GM19455 (cell line): ENCODE results near the gene RAD51B.
A peak's percentile ranks its signal among the peaks of the same experiment; 100 is the strongest.

Experiments used
- ATAC-seq: cut with Tn5 transposase; IDR thresholded peaks from one replicate; pipeline ENCODE4 v1.9.1; 2021; ENCODE audit not compliant: unreplicated experiment

RAD51B gene

GRCh38 chr14:68370057-68370360 is 550.4 kb downstream of the RAD51B start:
- ATAC-seq: no peak

GRCh38 chr14:68372368-68372767 is 552.8 kb downstream of the RAD51B start:
- no peak for ATAC-seq

- no peak for ATAC-seq
These were observed 553.6 kb downstream of the RAD51B start for GRCh38 chr14:68373124-68373646.

DNA sequence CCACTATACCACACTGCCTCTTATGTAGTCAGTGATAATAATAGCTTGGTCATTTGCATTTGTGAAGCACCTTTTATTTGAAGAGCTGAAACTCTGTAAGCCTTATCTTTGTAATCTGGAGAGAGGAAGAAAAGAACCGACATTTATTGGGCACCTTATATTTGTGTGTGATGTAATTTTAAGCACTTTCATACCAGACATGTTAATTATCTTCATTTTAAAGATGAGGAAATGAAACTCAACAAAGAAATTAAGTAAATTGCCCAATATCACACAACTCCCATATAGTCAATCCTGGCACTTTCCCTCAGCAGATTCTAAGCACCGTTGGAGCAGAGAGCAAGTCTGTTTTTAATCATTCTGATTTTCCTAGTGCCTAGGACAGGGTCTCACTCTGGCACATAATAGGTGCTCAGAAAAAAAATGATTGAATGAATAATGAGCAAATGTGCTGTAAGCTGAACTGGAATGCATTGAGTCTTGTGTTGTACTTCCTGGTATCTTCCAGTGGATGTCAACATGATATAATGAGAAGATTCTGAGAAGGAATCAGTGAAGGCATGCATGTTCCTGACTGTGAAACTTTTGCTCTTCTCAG is 554.4 kb downstream of the RAD51B start:
- no peak for ATAC-seq

GRCh38 chr14:68374682-68375081 is 555.1 kb downstream of the RAD51B start:
- no peak for ATAC-seq

DNA sequence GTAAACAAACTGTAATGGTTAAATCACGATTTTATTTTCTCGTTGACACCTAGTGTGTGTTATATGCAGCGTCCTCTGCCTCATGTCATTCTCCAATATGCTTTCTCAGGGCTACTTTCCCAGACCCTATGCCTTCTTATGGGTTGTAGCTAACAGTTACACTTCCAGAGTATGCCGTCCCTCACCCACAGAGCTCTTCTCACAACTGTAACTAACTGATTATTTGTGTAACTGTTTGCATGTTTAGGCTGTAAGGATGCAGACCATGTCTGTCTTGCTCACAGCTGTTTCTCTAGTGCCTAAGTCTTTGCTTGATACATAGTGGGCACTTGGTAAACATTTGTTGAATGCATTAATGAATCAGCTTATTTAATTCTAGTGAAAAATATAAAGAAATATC is 555.8 kb downstream of the RAD51B start:
- no peak for ATAC-seq

DNA sequence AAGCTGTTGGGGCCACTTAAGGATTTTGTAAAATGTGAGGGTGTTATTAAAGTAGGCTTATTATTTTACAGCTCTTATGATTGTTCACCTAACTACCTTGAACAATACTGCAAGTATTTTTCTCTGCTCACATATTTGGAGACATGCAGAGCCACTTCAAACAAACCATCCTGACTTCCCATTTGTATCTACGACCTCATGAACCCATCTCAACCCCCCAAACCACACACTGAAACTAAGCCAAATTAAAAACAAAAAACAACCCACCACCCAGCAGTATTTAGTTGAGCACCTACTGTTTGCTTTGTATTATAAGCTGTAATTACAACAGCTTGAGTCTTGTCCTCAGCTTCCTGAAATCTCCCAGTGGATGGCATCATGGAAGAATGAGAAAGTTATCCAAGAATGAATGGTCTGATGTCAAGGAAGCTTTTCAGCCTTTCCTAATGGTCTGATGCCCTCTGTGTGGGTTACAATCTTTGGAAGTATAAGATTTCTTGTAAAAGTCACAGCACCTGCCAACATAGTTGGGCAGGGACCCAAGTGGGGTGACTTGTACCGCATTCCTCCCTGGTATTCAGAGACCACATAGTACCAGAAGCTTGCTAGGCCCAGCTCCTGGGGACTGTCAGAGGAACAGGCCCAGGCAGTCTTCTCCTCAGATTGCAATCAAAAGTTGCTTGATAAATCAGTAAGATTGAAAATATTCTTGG is 556.6 kb downstream of the RAD51B start:
- no peak for ATAC-seq

- no peak for ATAC-seq
These were observed 557.4 kb downstream of the RAD51B start for GRCh38 chr14:68377006-68377405.

DNA sequence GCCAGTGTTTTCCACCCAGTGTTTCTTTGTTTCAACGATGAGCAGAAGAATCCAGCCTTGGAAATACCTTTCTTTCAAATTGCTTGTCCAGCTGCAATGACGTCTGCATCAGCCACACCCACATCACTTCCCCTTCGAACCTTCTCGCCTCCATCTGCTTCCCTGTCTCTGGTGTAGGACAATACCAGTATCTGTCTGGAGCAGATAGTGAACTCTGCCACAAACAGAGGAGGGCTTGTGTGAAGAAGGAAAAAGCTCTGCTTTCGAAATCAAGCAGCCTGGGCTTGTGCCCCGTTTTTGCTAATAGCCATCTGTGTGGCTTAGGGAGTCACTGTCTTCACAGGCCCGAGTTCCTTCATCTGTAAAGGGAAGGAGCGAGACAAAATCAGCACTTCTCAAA is 557.9 kb downstream of the RAD51B start:
- no peak for ATAC-seq

DNA sequence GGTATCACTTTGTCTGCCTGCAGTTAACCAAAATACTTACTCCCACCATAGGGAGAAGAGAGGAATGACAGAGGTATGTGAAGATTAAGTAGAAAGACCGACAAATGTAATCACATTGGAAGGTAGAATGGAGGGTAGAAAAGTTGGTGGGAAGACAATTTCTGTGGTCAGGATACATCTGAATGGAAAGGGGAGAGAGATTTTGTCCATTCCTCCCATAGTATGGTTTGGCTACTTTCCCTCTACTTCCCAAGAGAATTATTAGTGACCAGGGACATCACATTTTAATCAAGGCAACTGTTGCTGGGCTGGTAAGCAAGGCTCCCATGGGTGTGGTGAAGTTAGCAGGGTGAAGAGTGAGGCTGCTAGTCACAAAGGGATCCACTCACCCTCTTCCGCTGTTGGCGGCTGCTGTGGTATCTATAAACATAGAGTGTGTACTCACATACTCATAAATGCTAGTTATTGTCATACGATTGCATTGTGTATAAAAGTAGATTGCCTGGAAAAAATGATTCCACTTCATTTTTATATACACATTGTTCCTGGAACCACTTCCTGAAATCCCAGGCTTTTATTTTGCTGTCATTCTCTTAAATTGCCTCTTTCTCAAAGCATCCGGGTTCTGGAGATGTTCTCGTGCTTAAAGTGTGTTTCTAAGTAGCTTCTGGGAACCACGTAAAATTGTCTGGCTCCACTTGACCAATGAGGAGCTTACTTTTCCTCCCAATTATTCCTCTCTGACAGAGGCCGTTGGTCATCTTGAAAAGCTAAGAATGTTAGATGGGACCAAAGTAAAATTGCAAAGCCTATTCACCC is 560.1 kb downstream of the RAD51B start:
- ATAC-seq: no peak

DNA sequence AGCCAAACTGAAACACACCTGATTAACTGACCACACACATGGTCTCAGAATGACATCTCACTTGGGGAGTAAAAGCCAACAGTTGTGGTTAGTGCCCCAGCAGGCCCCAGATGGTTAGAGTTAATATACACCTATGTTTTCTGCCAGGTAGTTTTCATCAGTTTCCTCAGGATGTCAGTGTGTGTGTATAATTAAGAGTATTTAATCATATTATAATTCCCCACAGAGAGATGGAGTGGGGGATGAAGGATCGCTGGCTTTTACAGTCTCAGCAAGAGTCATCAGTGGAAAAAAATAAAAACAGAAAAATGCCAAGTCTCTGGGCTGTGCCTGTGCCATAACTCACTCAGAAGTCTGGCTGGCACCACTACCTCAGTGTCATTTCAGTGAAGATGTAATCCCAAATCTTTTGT is 560.8 kb downstream of the RAD51B start:
- ATAC-seq: peak; percentile 61

DNA sequence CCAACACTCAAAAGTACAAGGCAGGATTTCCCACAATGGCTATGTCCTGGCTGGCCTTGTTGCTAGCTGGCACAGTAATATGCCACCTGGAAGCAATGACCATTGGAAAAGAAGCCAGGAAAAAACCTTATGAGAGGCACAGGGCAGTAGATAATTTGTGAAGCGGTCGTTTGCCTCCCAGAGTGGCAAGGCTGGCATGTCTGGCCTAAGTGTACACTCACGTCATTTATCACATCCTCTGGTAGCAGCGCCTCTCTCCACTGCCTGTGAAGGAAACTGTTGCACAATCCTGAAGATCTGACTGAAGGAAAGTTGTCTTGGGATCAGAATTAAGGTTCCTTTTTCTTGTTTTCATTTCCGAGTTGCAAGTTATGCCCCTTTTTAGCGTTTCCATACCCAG is 564.8 kb downstream of the RAD51B start:
- no peak for ATAC-seq

DNA sequence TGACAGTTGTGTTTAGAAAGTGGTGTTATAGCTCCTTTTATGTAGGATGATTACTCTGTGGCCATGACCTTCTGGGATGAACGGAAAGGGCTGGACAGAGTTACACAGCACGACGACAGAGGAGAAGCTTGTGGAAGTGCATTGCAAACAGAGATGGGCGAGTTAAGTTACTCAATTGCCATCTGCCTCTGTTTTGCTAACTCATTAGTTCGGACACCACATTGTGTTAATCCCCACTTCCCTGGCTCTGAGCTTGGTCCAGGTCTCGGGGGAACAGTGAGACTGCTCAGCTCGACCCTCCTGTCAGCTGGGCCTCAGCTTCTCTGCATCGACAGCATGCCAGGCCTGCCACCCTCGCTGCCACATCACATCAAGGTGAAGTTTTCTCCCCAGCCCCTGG is 565.3 kb downstream of the RAD51B start:
- ATAC-seq: no peak

- no peak for ATAC-seq
These were observed 566.9 kb downstream of the RAD51B start for GRCh38 chr14:68386446-68386845.

DNA sequence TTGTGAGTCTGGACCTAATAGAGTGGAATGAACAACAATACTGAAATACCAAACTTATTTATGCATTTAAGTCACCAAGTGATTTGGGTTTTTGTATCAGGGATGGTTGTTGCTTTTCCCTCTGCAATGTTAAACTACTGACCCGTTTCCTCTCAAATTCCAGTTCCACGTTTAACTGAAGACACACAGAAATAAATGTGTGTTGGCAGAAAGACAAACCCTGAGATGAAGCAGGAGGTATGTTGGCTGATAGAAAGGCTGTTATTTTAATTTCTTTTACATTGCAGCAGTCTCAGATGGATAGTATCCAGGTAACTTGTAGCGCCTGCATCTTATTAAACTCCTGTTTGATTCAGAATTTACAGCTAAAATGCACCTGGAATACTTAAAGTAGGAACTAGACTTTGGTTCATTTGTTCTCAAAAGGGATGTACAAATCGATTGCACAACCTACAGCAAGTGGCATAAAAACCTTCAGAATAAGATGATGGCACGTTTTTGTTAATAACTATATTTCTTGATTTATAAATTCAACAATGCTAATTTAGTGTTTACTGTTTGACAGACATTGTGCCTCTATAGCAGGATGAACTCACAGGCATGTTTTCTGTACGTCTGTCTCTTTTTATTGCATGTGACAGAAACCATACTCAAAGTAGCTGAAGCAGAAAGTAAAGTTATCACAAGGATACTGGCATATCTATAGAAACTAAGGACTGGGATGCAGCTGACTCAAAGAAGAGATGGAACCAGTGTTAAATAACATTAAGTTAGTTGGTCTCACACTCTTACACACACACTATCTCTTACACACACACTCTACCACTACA is 567.6 kb downstream of the RAD51B start:
- ATAC-seq: no peak

DNA sequence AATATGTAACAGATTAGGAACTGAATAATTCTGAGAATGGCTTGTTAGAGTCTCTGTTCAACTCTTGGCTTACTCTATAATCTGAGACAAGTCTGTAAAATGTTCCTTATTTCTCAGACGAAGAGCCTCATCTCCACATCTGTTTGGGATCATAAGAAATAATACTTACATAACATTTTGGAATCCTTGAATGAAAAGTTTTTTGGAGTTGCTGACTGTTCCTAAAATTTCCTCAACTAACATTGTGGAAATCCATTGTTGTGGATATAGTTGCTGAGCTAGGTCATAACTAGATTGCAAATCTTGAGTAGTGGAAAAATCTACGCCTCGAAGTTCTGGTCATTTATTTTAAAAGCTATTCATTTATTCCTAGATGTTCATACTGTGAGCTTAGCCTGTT is 570.4 kb downstream of the RAD51B start:
- no peak for ATAC-seq

DNA sequence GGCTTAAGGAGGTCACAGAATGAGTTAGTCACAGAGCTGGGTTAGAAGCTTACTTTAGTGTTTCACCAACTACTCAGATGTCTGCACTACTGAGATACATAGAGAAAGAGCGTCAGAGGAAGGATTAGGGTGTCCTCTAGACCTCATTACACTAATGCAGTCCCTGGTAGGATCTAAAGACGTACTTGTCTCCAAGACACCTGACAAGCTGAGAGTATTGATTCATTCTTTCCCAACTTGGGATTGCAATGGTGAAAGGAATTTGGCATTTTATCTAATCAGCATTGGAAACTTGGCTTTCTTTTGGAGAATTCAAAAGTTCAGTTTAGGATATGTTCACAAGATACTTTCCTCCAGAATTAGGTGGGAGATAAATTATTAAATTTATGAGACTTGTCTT is 571.2 kb downstream of the RAD51B start:
- no peak for ATAC-seq

- ATAC-seq: no peak
These were observed 571.9 kb downstream of the RAD51B start for GRCh38 chr14:68391311-68392014.

GRCh38 chr14:68392393-68393141 is 573.0 kb downstream of the RAD51B start:
- ATAC-seq: no peak

DNA sequence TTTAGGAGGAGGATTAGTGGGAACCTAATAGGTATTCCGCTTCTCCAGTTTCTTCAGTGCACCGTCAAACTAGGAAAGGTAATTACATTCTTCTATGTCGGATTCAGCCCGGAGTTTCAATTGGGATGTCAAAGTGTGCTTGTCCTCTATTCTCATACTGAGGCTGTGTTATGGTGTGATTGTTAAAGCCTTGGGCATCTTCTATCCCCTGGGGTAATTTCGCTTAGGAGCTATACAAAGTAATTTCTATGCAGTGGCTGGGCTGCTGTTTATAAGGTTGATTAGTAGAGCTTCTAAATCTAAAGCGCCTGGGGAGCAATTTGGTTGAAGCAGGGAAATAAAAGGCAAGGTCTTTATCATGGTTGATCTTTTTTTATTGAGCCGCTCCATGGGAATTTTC is 573.7 kb downstream of the RAD51B start:
- no peak for ATAC-seq
